Muscle of back (tissue), 11 donors: ENCODE measurements around the gene SLC38A6. TPM values are rescaled to one million over a fixed set of nuclear protein-coding genes. Genes with fewer than 3 reads are reported as not detected.
"Not testable (repeated sequence)": the region's sequence is repeated elsewhere in the genome, so short reads cannot be mapped to it uniquely, and the experiment has no call there.

ENCODE experiments used
- DNase-seq, 3 donors: peaks; one replicate each; pipeline versions ENCODE4 v3.0.0 to v3.0.0-alpha.2; 2013
- polyA plus RNA-seq, 10 donors: library from polyadenylated mRNA; unstranded; fragments of 120-200 nt; gene quantifications; one replicate each; pipeline ENCODE4 v1.2.1, GENCODE V29; 2013; ENCODE audit not compliant: insufficient read length in 10 of 10

The SLC38A6 gene
- polyA plus RNA-seq, 10 donors = 9.8 to 20.3 (median 14.3) TPM

- no peak for DNase-seq
These were observed 69.4 kb downstream of the SLC38A6 start for GRCh38 chr14:61050417-61050816.

DNA sequence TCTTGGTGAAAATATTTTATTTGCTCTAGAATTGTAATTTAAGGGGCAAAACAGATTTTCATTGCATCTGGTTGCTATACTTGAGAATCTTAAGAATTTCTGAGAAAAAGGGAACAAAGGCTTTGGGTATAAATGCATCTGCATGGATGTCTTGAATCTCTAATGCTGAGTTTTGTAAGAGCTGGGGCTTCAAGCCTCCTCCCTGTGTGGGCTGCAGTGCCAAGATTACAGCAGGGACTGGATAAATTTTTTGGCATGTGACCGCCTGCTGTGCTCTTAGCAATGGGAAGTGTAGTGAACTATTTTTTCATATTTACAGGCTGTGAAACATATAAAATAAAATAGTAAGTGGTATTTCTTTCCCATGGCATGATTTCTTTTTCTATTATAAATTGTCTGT lies 70.0 kb downstream of the SLC38A6 start:
- DNase-seq = peak in 2 of 3 donors; percentile 64 to 75

- no peak for DNase-seq
These were observed 70.6 kb downstream of the SLC38A6 start for GRCh38 chr14:61051621-61052020.

DNA sequence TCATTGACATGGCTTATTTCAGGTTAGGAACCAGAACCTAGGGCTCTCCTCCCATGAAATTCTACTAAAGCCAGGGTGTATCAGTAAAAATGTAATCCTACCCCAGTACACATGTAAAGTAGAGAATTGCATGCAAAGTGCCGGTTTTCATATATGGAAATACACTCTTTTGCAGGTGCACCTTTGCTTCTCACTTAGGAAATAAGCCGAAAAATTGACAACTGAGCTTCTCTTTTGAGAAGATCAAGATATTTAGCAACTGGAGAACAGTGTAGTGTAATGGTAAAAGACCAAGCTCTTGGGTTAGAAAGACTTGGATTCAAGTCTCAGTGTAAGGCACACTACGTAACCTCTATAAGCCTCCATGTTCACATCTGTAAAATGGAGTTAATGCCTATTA lies 82.4 kb downstream of the SLC38A6 start:
- DNase-seq = no peak

DNA sequence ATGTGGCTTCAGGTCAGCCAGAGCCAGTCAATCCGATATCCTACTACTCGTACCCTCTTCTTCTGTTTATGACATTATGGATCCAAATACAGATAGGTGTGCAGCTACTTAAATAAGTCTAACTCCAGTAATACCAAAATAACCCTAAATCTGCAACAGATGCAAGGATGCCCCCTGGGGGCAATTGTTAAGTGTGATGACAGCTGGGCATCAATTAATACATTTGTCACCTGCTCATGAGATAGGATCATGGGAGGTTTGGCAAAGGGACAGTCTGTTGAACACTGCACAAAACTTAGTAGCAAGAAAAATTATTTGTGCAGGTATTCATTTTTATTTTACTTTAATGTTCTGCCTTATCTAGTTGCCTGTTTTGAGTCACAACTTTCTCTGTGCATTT lies 83.2 kb downstream of the SLC38A6 start:
- no peak for DNase-seq

DNA sequence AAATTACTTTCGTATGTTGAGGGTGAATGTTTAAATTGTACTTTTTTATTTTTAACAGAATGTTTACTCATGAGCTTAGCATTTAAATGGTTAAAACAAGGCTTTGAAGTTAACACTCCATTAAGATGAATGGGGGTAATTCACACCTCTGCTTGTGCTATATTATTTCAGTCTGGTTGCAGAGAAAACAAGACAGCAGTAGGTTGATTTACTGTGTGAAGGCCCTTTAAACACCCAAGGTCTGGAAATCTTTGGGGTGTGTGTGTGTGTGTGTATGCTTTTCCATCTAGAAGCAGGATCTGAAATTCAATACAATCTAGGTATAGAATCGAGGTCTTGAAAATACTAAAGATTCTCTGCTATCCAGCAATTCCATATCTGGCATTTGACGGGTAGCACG lies 83.8 kb downstream of the SLC38A6 start:
- no peak for DNase-seq

GRCh38 chr14:61065656-61066055 lies 84.6 kb downstream of the SLC38A6 start:
- no peak for DNase-seq

DNA sequence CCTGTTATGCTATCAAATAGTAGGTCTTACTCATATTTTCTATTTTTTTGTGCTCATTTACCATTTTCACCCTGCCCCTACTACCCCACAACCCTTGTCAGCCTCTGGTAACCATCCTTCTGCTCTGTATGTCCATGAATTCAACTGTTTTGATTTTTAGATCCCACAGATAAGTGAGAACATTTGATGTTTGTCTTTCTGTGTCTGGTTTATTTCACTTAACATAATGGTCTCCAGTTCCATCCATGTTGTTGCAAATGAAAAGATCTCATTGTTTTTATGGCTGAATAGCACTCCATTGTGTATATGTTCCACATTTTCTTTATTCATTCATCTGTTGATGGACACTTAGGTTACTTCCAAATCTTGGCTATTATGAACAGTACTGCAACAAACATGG lies 91.4 kb downstream of the SLC38A6 start:
- not testable (repeated sequence) for DNase-seq

GRCh38 chr14:61074852-61075251 lies 93.8 kb downstream of the SLC38A6 start:
- no peak for DNase-seq

DNA sequence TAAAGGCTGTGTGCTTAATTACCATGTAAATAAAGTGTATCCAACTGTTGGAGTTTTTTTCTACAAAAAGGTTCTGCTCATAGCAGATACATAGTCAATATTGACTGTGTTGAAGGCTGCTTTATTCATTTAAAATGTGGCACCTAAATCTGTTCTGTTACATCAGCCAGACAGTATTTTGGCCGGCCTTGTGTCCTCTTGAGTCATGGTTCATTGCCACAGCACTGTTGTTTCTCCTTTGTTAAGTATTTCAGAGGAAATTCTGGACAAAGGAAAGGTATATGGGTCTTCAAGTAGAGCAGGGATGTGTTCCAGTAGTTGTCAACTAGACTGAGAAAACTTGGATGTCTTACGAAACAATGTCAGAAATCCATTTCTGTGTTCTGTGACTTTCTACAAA lies 95.5 kb downstream of the SLC38A6 start:
- peak in 1 of 3 donors; percentile 30 for DNase-seq

DNA sequence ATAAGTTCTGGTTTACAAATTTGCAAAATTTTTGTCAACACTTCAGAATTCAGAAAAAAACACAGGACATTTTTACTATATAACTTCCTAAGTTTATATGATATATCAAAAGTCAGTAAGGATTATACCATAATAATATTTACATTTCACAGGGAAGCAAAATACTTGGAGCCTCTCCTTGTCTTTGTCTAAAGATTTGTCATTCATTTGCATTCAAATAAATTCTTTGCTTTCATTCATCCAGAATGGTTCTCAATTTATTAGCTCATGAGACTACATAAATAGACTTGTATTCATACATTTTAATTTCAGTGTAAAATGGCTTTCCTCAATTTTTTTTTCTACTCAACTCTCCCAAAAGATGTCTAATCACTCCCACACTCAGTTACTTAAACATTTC lies 96.4 kb downstream of the SLC38A6 start:
- DNase-seq = no peak

DNA sequence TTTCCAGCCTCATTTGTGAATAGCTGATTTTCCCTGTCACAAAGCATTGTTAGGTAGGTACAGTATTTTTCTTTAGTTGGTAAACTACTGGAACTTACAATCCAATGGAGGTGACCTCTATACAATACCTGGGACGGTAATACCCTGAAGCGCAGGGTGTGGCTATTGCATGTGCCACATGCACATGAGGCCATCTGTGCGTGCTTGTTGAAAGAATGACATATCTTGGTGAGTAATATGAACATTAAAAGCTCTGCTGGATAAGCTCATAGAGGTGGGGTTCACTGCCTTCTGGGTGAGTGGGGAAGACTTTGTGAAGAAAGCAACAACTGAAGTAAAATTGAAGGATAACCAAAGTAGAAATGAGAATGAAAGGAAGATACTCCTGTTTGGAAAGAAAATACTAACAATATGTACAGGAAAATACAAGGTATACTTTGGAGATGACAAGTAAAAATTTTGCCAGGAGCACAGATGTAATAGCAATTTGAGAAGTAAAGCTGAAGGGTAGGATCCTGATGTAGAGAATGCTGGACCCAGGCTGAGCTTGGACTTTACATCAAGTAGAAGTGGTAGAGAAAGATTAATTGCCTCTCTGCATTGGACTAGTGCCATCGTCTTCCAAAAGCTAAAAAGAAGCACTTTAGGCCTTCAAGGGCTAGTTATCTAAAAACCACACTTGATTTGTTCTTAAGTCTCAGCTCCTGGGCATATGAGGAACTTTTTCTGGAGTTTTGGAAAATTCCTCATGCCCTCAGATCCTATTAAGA lies 97.1 kb downstream of the SLC38A6 start:
- DNase-seq = peak in 1 of 3 donors; percentile 45

GRCh38 chr14:61080591-61081010 lies 99.6 kb downstream of the SLC38A6 start:
- DNase-seq = peak; percentile 86 to 97 (median 93)

DNA sequence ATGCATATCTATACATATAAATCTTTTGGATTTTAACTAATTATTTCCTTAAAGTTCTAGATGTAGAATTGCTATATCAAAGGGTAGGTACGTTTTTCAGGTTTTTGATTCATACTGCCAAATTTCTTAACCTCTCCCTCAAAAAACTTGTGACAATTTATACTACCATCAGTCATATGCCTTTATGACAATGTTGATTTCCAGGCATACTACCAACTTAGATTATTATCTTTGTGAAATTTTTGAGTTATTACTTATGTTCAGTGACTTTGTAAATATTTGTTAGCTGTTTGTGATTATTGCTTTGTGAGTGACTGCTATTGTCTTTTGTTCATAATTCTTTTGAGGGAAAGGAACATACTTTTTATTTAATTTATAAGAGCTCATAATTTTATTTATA lies 107.0 kb downstream of the SLC38A6 start:
- DNase-seq = no peak

- DNase-seq = no peak
These were observed 108.2 kb downstream of the SLC38A6 start for GRCh38 chr14:61089126-61089750.

- DNase-seq = no peak
These were observed 109.6 kb downstream of the SLC38A6 start for GRCh38 chr14:61090432-61091216.

GRCh38 chr14:61091657-61092273 lies 110.7 kb downstream of the SLC38A6 start:
- DNase-seq = no peak

DNA sequence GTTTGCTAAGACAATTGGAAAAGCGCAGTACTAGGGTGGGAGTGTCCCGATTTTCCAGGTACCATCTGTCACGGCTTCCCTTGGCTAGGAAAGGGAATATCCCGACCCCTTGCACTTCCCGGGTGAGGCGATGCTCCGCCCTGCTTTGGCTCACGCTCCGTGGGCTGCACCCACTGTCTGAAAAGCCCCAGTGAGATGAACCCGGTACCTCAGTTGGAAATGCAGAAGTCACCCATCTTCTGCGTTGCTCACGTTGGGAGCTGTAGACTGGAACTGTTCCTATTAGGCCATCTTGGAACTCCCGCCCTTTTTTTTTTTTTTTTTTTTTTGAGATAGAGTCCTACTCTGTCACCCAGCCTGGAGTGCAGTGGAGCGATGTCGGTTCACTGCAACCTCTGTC lies 117.1 kb downstream of the SLC38A6 start:
- DNase-seq = not testable (repeated sequence)

- DNase-seq = no peak
These were observed 117.7 kb downstream of the SLC38A6 start for GRCh38 chr14:61098721-61099120.

GRCh38 chr14:61099216-61099835 lies 118.3 kb downstream of the SLC38A6 start:
- peak in 1 of 3 donors; percentile 89 for DNase-seq

GRCh38 chr14:61101803-61102548 lies 120.9 kb downstream of the SLC38A6 start:
- DNase-seq = peak in 2 of 3 donors; percentile 73 to 80
